ENCODE results near the gene HEXIM1. TPM values are rescaled to one million over a fixed set of nuclear protein-coding genes. Genes with fewer than 3 reads are reported as not detected.

HEXIM1 gene
- total RNA-seq, 1 donor from 2014 or later: 36.1 TPM

GRCh38 chr17:45137561-45138305, 10.5 kb upstream of the HEXIM1 start:
- ATAC-seq (no peak), DNase-seq (no peak)
- no peak for TF ChIP-seq CTCF (IDR thresholded peaks at IDR 0.05)
- no peak overlapping the region for H3K4me3 ChIP-seq
- H3K9me3 ChIP-seq: no peaks in the 10 kb centered on the region
- peaks cover 9% of the 10 kb centered on the region for H3K4me1 ChIP-seq
- intact Hi-C loops (cut with DNase I): loop anchor here (5.0 kb wide), 1 partner anchor 60 kb away; no protein-coding TSS in a partner anchor
- no peaks in the 10 kb centered on the region for H3K36me3 ChIP-seq
- no peaks in the 10 kb centered on the region for H3K27me3 ChIP-seq
- no peak overlapping the region for H3K27ac ChIP-seq

- H3K36me3 ChIP-seq: no peaks in the 10 kb centered on the region
- TF ChIP-seq CTCF (IDR thresholded peaks at IDR 0.05): no peak
- peaks cover 18% of the 10 kb centered on the region for H3K4me1 ChIP-seq
- DNase-seq (no peak), ATAC-seq (no peak)
- H3K4me3 ChIP-seq: no peak overlapping the region
- intact Hi-C loops (cut with DNase I): loop anchor here (5.0 kb wide), 1 partner anchor 58 kb away; no protein-coding TSS in a partner anchor
- no peak overlapping the region for H3K27ac ChIP-seq
- no peaks in the 10 kb centered on the region for H3K27me3 ChIP-seq
- H3K9me3 ChIP-seq: no peaks in the 10 kb centered on the region
These were observed 9.3 kb upstream of the HEXIM1 start for GRCh38 chr17:45138911-45139532.

GRCh38 chr17:45139533-45139920, 8.7 kb upstream of the HEXIM1 start:
- DNase-seq: no peak
- Histone ChIP-seq H3K4me3 (no peak overlapping the region), H3K36me3 (no peaks in the 10 kb centered on the region), H3K4me1 (peaks cover 20% of the 10 kb centered on the region), H3K27ac (no peak overlapping the region), H3K27me3 (no peaks in the 10 kb centered on the region), H3K9me3 (no peaks in the 10 kb centered on the region)
- no peak for TF ChIP-seq CTCF (IDR thresholded peaks at IDR 0.05)
- ATAC-seq: no peak
- intact Hi-C loops (cut with DNase I): loop anchor here (5.0 kb wide), 1 partner anchor 58 kb away; no protein-coding TSS in a partner anchor

GRCh38 chr17:45143094-45143670, 5.1 kb upstream of the HEXIM1 start:
- Histone ChIP-seq H3K36me3 (no peaks in the 10 kb centered on the region), H3K9me3 (no peaks in the 10 kb centered on the region), H3K27ac (peak overlapping the region; percentile 87), H3K27me3 (no peaks in the 10 kb centered on the region), H3K4me3 (peak overlapping the region; percentile 51), H3K4me1 (peaks cover 29% of the 10 kb centered on the region)
- DNase-seq: no peak
- TF ChIP-seq CTCF (IDR thresholded peaks at IDR 0.05): no peak
- no peak for ATAC-seq
- intact Hi-C loops (cut with DNase I): no loop called here

- peaks cover 29% of the 10 kb centered on the region for H3K4me1 ChIP-seq
- peak; percentile 84 for DNase-seq
- no peak for TF ChIP-seq CTCF (IDR thresholded peaks at IDR 0.05)
- peak overlapping the region; percentile 87 for H3K27ac ChIP-seq
- no peaks in the 10 kb centered on the region for H3K9me3 ChIP-seq
- intact Hi-C loops (cut with DNase I): no loop called here
- ATAC-seq: no peak
- peak overlapping the region; percentile 51 for H3K4me3 ChIP-seq
- H3K36me3 ChIP-seq: no peaks in the 10 kb centered on the region
- H3K27me3 ChIP-seq: no peaks in the 10 kb centered on the region
These were observed 4.5 kb upstream of the HEXIM1 start for GRCh38 chr17:45143767-45144198.

All from upper lobe of right lung (tissue), 1 donor.